ENCODE measurements around the gene MYOC. TPM values are rescaled to one million over a fixed set of nuclear protein-coding genes. Genes with fewer than 3 reads are reported as not detected.
A peak's percentile ranks its signal among the peaks of the same experiment; 100 is the strongest.

The MYOC gene
- total RNA-seq, 4 donors from 2014 or later, result 5.0 to 17.4 (median 8.6) TPM

- Histone ChIP-seq H3K4me1 (peaks cover 26 to 31% of the 10 kb centered on the region in 2 donors), H3K36me3 (no peaks in the 10 kb centered on the region)
Measured at GRCh38 chr1:171653796-171654195, 1.3 kb upstream of the MYOC start.

GRCh38 chr1:171646249-171646560 is 6.3 kb downstream of the MYOC start:
- no peak for ATAC-seq
- peaks cover 13 to 15% of the 10 kb centered on the region in 2 donors for H3K4me1 ChIP-seq
- no peaks in the 10 kb centered on the region for H3K9me3 ChIP-seq
- in situ Hi-C loops (cut with MboI; ENCODE audit: low sequenced_read_pairs in 4 of 4) (loop anchor here in 3 of 4 donors (10.0 kb wide), 2 partner anchors 99 to 339 kb away; partner anchors contain the start of gene VAMP4 (in 1 of the 3)), intact Hi-C loops (cut with DNase I; ENCODE audit: low total_unique reads) (loop anchor here (5.0 to 10.0 kb wide), 3 partner anchors 161 to 799 kb away; partner anchors contain the start of genes DNM3, PIGC and PRRC2C)
- DNase-seq, result no peak
- H3K27ac ChIP-seq, result peak overlapping the region; percentile 62 to 79 (median 76)
- no peaks in the 10 kb centered on the region for H3K27me3 ChIP-seq
- no peak for TF ChIP-seq POLR2A (IDR thresholded peaks at IDR 0.05)
- no peak for TF ChIP-seq CTCF (IDR thresholded peaks at IDR 0.05 in 4 of 5, conservative IDR thresholded peaks at IDR 0.05 in 1 of 5)
- H3K36me3 ChIP-seq, result no peaks in the 10 kb centered on the region
- H3K4me3 ChIP-seq, result no peak overlapping the region

More at GRCh38 chr1:171653796-171654195, 1.3 kb upstream of the MYOC start:
- intact Hi-C loops (cut with DNase I; ENCODE audit: low total_unique reads), result no loop called here
- DNase-seq, result no peak
- no peaks in the 10 kb centered on the region for H3K27me3 ChIP-seq
- TF ChIP-seq CTCF (IDR thresholded peaks at IDR 0.05 in 4 of 5, conservative IDR thresholded peaks at IDR 0.05 in 1 of 5) (no peak), POLR2A (IDR thresholded peaks at IDR 0.05) (no peak)
- H3K4me3 ChIP-seq, result no peak overlapping the region
- in situ Hi-C loops (cut with MboI; ENCODE audit: low sequenced_read_pairs in 4 of 4), result no loop called here
- peak overlapping the region; percentile 60 to 77 (median 71) for H3K27ac ChIP-seq
- peak in 1 of 2 donors; percentile 20 for ATAC-seq
- no peaks in the 10 kb centered on the region for H3K9me3 ChIP-seq

- Histone ChIP-seq H3K9me3 (no peaks in the 10 kb centered on the region), H3K27me3 (no peaks in the 10 kb centered on the region), H3K27ac (peak overlapping the region; percentile 62 to 79 (median 76)), H3K36me3 (no peaks in the 10 kb centered on the region), H3K4me3 (peak overlapping the region in 2 of 4 donors; percentile 12 to 21), H3K4me1 (peaks cover 13 to 15% of the 10 kb centered on the region in 2 donors)
- intact Hi-C loops (cut with DNase I; ENCODE audit: low total_unique reads) (loop anchor here (1.0 to 10.0 kb wide), 7 partner anchors 71 to 799 kb away; partner anchors contain the start of genes DNM3, METTL13, PIGC and PRRC2C), in situ Hi-C loops (cut with MboI; ENCODE audit: low sequenced_read_pairs in 4 of 4) (loop anchor here in 3 of 4 donors (10.0 kb wide), 2 partner anchors 99 to 339 kb away; partner anchors contain the start of gene VAMP4 (in 1 of the 3))
- peak; percentile 50 to 84 for DNase-seq
- no peak for TF ChIP-seq POLR2A (IDR thresholded peaks at IDR 0.05)
- no peak for TF ChIP-seq CTCF (IDR thresholded peaks at IDR 0.05 in 4 of 5, conservative IDR thresholded peaks at IDR 0.05 in 1 of 5)
- peak; percentile 87 to 91 for ATAC-seq
Measured at GRCh38 chr1:171645553-171646248, 6.8 kb downstream of the MYOC start.

GRCh38 chr1:171644805-171645483 is 7.5 kb downstream of the MYOC start:
- Histone ChIP-seq H3K9me3 (no peaks in the 10 kb centered on the region), H3K27me3 (no peaks in the 10 kb centered on the region), H3K4me1 (peaks cover 13 to 15% of the 10 kb centered on the region in 2 donors), H3K36me3 (no peaks in the 10 kb centered on the region), H3K27ac (peak overlapping the region; percentile 62 to 79 (median 76)), H3K4me3 (peak overlapping the region; percentile 1 to 22 (median 16))
- peak; percentile 42 to 83 for DNase-seq
- ATAC-seq, result peak; percentile 84 to 89
- peak; percentile 51 to 87 (median 77) for TF ChIP-seq CTCF (IDR thresholded peaks at IDR 0.05 in 4 of 5, conservative IDR thresholded peaks at IDR 0.05 in 1 of 5)
- TF ChIP-seq POLR2A (IDR thresholded peaks at IDR 0.05), result no peak
- intact Hi-C loops (cut with DNase I; ENCODE audit: low total_unique reads), result loop anchor here (1.0 to 10.0 kb wide), 7 partner anchors 71 to 800 kb away; partner anchors contain the start of genes DNM3, METTL13, PIGC and PRRC2C
- in situ Hi-C loops (cut with MboI; ENCODE audit: low sequenced_read_pairs in 4 of 4), result loop anchor here in 3 of 4 donors (10.0 kb wide), 2 partner anchors 100 to 340 kb away; partner anchors contain the start of gene VAMP4 (in 1 of the 3)
